H9 (cell line): ENCODE measurements around the gene C4orf17. TPM values are rescaled to one million over a fixed set of nuclear protein-coding genes. Genes with fewer than 3 reads are reported as not detected.

Experiments
- DNase-seq: peaks from one replicate; pipeline ENCODE4 v3.0.0-alpha.2; 2017
- H2AFZ ChIP-seq: one replicate; pipeline ENCODE4 v1.6.1; 2013; ENCODE audit warnings: mild to moderate bottlenecking, low read length, control low read depth, moderate library complexity
- H2AK5ac ChIP-seq: 2 replicates; pipeline ENCODE4 v1.6.1; 2013; ENCODE audit warnings: low read length, control low read depth, mixed read lengths; ENCODE audit not compliant: insufficient read length
- H2BK120ac ChIP-seq: one replicate; pipeline ENCODE4 v1.6.1; 2013; ENCODE audit warnings: low read depth, mild to moderate bottlenecking, low read length, control low read depth, inconsistent platforms; ENCODE audit not compliant: poor library complexity, severe bottlenecking
- H2BK12ac ChIP-seq: 2 replicates; pipeline ENCODE4 v1.6.1; 2013; ENCODE audit warnings: low read length, control low read depth, mixed read lengths, low read depth; ENCODE audit not compliant: insufficient read length
- H2BK15ac ChIP-seq: 2 replicates; pipeline ENCODE4 v1.6.1; 2013; ENCODE audit warnings: low read depth, low read length, control low read depth
- H2BK20ac ChIP-seq: one replicate; pipeline ENCODE4 v1.6.1; 2013; ENCODE audit warnings: low read depth, mild to moderate bottlenecking, low read length, control low read depth, inconsistent platforms; ENCODE audit not compliant: poor library complexity, severe bottlenecking
- H2BK5ac ChIP-seq: 2 replicates; pipeline ENCODE4 v1.6.1; 2013; ENCODE audit warnings: low read length, control low read depth, mixed read lengths; ENCODE audit not compliant: insufficient read length
- H3K14ac ChIP-seq: 2 replicates; pipeline ENCODE4 v1.6.1; 2013; ENCODE audit warnings: low read length, control low read depth; ENCODE audit not compliant: insufficient read depth
- H3K18ac ChIP-seq: 2 replicates; pipeline ENCODE4 v1.6.1; 2013; ENCODE audit warnings: low read depth, mild to moderate bottlenecking, mixed read lengths, low read length, control low read depth; ENCODE audit not compliant: insufficient read length
- H3K23ac ChIP-seq: 2 replicates; pipeline ENCODE4 v1.6.1; 2013; ENCODE audit warnings: low read length, control low read depth, mixed read lengths, low read depth; ENCODE audit not compliant: insufficient read length
- H3K23me2 ChIP-seq: 2 replicates; pipeline ENCODE4 v1.6.1; 2013; ENCODE audit warnings: low read depth, mild to moderate bottlenecking, mixed read lengths, low read length, control low read depth; ENCODE audit not compliant: insufficient read length, poor library complexity, severe bottlenecking
- H3K27ac ChIP-seq: 2 replicates; pipeline ENCODE4 v1.5.1; 2013; ENCODE audit warnings: low read length, control low read depth, mixed read lengths, low read depth; ENCODE audit not compliant: insufficient read length
- H3K27me3 ChIP-seq: 2 replicates; pipeline ENCODE4 v1.6.1; 2013; ENCODE audit warnings: low read length, control low read depth, inconsistent platforms; ENCODE audit not compliant: insufficient read depth
- H3K4ac ChIP-seq: 2 replicates; pipeline ENCODE4 v1.6.1; 2013; ENCODE audit warnings: low read depth, mild to moderate bottlenecking, control low read depth, inconsistent platforms, low read length, moderate library complexity
- H3K4me1 ChIP-seq: 2 replicates; pipeline ENCODE4 v1.6.1; 2013; ENCODE audit warnings: low read length, control low read depth, inconsistent platforms; ENCODE audit not compliant: insufficient read depth
- H3K4me2 ChIP-seq: 2 replicates; pipeline ENCODE4 v1.6.1; 2013; ENCODE audit warnings: low read length, control low read depth, mixed read lengths; ENCODE audit not compliant: insufficient read length, insufficient read depth
- H3K56ac ChIP-seq: 2 replicates; pipeline ENCODE4 v1.6.1; 2013; ENCODE audit warnings: low read depth, mild to moderate bottlenecking, mixed read lengths, low read length, control low read depth; ENCODE audit not compliant: insufficient read length
- H3K79me1 ChIP-seq: 2 replicates; pipeline ENCODE4 v1.6.1; 2013; ENCODE audit warnings: low read depth, mild to moderate bottlenecking, moderate library complexity, low read length, control low read depth, inconsistent platforms; ENCODE audit not compliant: insufficient read depth, poor library complexity, severe bottlenecking
- H3K79me2 ChIP-seq: 2 replicates; pipeline ENCODE4 v1.6.1; 2013; ENCODE audit warnings: low read length, control low read depth, inconsistent platforms; ENCODE audit not compliant: insufficient read depth
- H3K9ac ChIP-seq: 2 replicates; pipeline ENCODE4 v1.6.1; 2013; ENCODE audit warnings: low read length, control low read depth, mixed read lengths; ENCODE audit not compliant: insufficient read length; ENCODE audit errors: extremely low read depth
- H3K9me3 ChIP-seq: one replicate; pipeline ENCODE4 v1.6.1; 2013; ENCODE audit warnings: low read depth, low read length, inconsistent platforms; ENCODE audit not compliant: control insufficient read depth
- H3T11ph ChIP-seq: one replicate; pipeline ENCODE4 v1.6.1; 2013; ENCODE audit warnings: mild to moderate bottlenecking, low read length, control low read depth, inconsistent platforms
- H4K20me1 ChIP-seq: one replicate; pipeline ENCODE4 v1.6.1; 2013; ENCODE audit not compliant: control insufficient read depth, insufficient read length, insufficient read depth
- H4K5ac ChIP-seq: 2 replicates; pipeline ENCODE4 v1.6.1; 2013; ENCODE audit warnings: low read depth, mild to moderate bottlenecking, mixed read lengths, low read length, control low read depth; ENCODE audit not compliant: insufficient read length
- H4K8ac ChIP-seq: replicated peaks from 2 replicates; pipeline ENCODE4 v1.6.1; 2013; ENCODE audit warnings: low read length, control low read depth, mixed read lengths, low read depth; ENCODE audit not compliant: insufficient read length
- H4K91ac ChIP-seq: 2 replicates; pipeline ENCODE4 v1.6.1; 2013; ENCODE audit warnings: low read depth, mild to moderate bottlenecking, moderate library complexity, mixed read lengths, low read length, control low read depth; ENCODE audit not compliant: insufficient read length
- H3K27ac Mint-ChIP-seq, 3 experiments: 2 replicates in 2 of 3; 3 replicates in 1 of 3; pipeline ENCODE4 v1.8.0; 2020 to 2021; ENCODE audit warnings: mixed read lengths in 3 of 3, mild to moderate bottlenecking in 1 of 3, moderate library complexity in 1 of 3
- H3K27me3 Mint-ChIP-seq: 2 replicates; pipeline ENCODE4 v1.8.0; 2021; ENCODE audit warnings: low read depth, mild to moderate bottlenecking, moderate library complexity, mixed read lengths
- H3K36me3 Mint-ChIP-seq, 3 experiments: 2 replicates in 2 of 3; 3 replicates in 1 of 3; pipeline ENCODE4 v1.8.0; 2020 to 2021; ENCODE audit warnings: low read depth in 3 of 3, mixed read lengths in 3 of 3; ENCODE audit not compliant: insufficient read depth in 1 of 3
- H3K4me1 Mint-ChIP-seq, 2 experiments: 2 replicates each; pipeline ENCODE4 v1.8.0; 2020; ENCODE audit warnings: mixed read lengths in 2 of 2
- H3K4me3 Mint-ChIP-seq, 2 experiments: 2 replicates in 1 of 2; 3 replicates in 1 of 2; pipeline ENCODE4 v1.8.0; 2020 to 2021; ENCODE audit warnings: mild to moderate bottlenecking in 2 of 2, mixed read lengths in 2 of 2, moderate library complexity in 1 of 2
- H3K9me3 Mint-ChIP-seq, 2 experiments: 2 replicates in 1 of 2; 3 replicates in 1 of 2; pipeline ENCODE4 v1.8.0; 2020; ENCODE audit warnings: mild to moderate bottlenecking in 2 of 2, mixed read lengths in 2 of 2, moderate library complexity in 1 of 2
- CTCF ChIP-seq: fragments of 200-600 bp; sonication (generic); conservative IDR thresholded peaks from 3 replicates; pipeline ENCODE4 v1.8.0; 2021; ENCODE audit warnings: antibody characterized with exemption, mild to moderate bottlenecking
- WGBS: extraction: QIAGEN DNeasy Blood & Tissue Kit; methylation state at CpG from one replicate; pipeline ENCODE4 v1.1.7; 2013; ENCODE audit warnings: missing lambda C conversion rate, low lambda C conversion rate, mixed read lengths; ENCODE audit not compliant: insufficient read length; ENCODE audit errors: extremely low coverage; 5-methylcytosine and 5-hydroxymethylcytosine counted together
- total RNA-seq: library from RNA; stranded (reverse); gene quantifications from 2 replicates; pipeline ENCODE4 v1.2.1, GENCODE V29; 2021

C4orf17 gene
- total RNA-seq, 1 experiment from 2014 or later = not detected

- Histone ChIP-seq H4K20me1 (no peaks in the 10 kb centered on the region), H2AFZ (no peak overlapping the region), H2BK12ac (no peak overlapping the region), H3K9ac (no peak overlapping the region), H4K91ac (no peak overlapping the region), H3K27ac (no peak overlapping the region), H3K4me2 (no peak overlapping the region), H2BK120ac (no peak overlapping the region), H2AK5ac (no peak overlapping the region), H3K18ac (no peak overlapping the region), H3K79me1 (no peaks in the 10 kb centered on the region), H3K14ac (no peak overlapping the region), H3K79me2 (no peaks in the 10 kb centered on the region), H3K27me3 (no peaks in the 10 kb centered on the region), H4K5ac (no peak overlapping the region), H2BK20ac (no peak overlapping the region), H2BK5ac (no peak overlapping the region), H2BK15ac (no peak overlapping the region), H3K23me2 (no peaks in the 10 kb centered on the region), H3T11ph (no peak overlapping the region), H3K9me3 (no peaks in the 10 kb centered on the region), H3K4ac (no peak overlapping the region), H3K4me1 (no peaks in the 10 kb centered on the region), H3K23ac (no peak overlapping the region), H4K8ac (no peak overlapping the region), H3K56ac (no peak overlapping the region)
- Mint-ChIP-seq H3K4me3 (no peak overlapping the region), H3K4me1 (no peaks in the 10 kb centered on the region), H3K9me3 (no peaks in the 10 kb centered on the region), H3K27ac (no peak overlapping the region), H3K27me3 (no peaks in the 10 kb centered on the region), H3K36me3 (no peaks in the 10 kb centered on the region)
- TF ChIP-seq CTCF = no peak
- DNase-seq = no peak
- WGBS = no CpG with 5 or more reads among the region's 3 CpGs
Observed at GRCh38 chr4:99591757-99592156, 80.9 kb downstream of the C4orf17 start.

Other genes starting within 250 kb of the C4orf17 start
- not detected in 2 replicates for gene ADH1A, start 220.0 kb upstream of the C4orf17 start, total RNA-seq
- gene ADH1B, start 189.6 kb upstream of the C4orf17 start, total RNA-seq = not detected in 2 replicates
- gene ADH1C, start 158.3 kb upstream of the C4orf17 start, total RNA-seq = not detected in 2 replicates
- gene ADH7, start 75.7 kb upstream of the C4orf17 start, total RNA-seq = not detected in 2 replicates
- 4.6 and 5.9 TPM in 2 replicates for gene TRMT10A, start 53.0 kb downstream of the C4orf17 start, total RNA-seq
- gene MTTP, start 63.8 kb downstream of the C4orf17 start, total RNA-seq = 0.46 and 0.64 TPM in 2 replicates
- gene C4orf54, start 146.8 kb downstream of the C4orf17 start, total RNA-seq = not detected in 2 replicates